Prostate gland (tissue), 2 donors: ENCODE measurements around the gene MAGEB16. TPM values are rescaled to one million over a fixed set of nuclear protein-coding genes. Genes with fewer than 3 reads are reported as not detected.

Experiments
- DNase-seq: peaks from one replicate; pipeline ENCODE4 v3.0.0-alpha.2; 2019; ENCODE audit warnings: low spot score
- H3K27ac ChIP-seq, 2 donors: fragments of 200-600 bp; sonication (generic); 2 replicates each; pipeline ENCODE4 v1.5.1; 2017 to 2019
- H3K27me3 ChIP-seq: fragments of 200-600 bp; sonication (generic); replicated peaks from 2 replicates; pipeline ENCODE4 v1.5.1; 2019; ENCODE audit not compliant: insufficient read depth
- H3K36me3 ChIP-seq, 2 donors: fragments of 200-600 bp; sonication (generic); 1 replicate in 1 of 2; 2 replicates in 1 of 2; pipeline versions ENCODE4 v1.5.1 to v1.8.1; 2017 to 2019
- H3K4me1 ChIP-seq: fragments of 200-600 bp; sonication (generic); replicated peaks from 2 replicates; pipeline ENCODE4 v1.5.1; 2019
- H3K4me3 ChIP-seq, 2 donors: fragments of 200-600 bp; sonication (generic); 2 replicates each; pipeline ENCODE4 v1.5.1; 2017 to 2019
- H3K9me3 ChIP-seq: fragments of 200-600 bp; sonication (generic); 2 replicates; pipeline ENCODE4 v1.5.1; 2017
- CTCF ChIP-seq, 4 experiments: fragments of 200-600 bp in 2 of 4; fragments of 450-650 bp in 2 of 4; sonication (generic) in 2 of 4; IDR thresholded peaks; 1 replicate in 3 of 4; 2 replicates in 1 of 4; pipeline ENCODE4 v1.5.1; 2016 to 2019; ENCODE audit warnings: antibody characterized with exemption in 4 of 4, mild to moderate bottlenecking in 2 of 4, moderate library complexity in 2 of 4
- POLR2A ChIP-seq: fragments of 450-650 bp; IDR thresholded peaks from one replicate; pipeline ENCODE4 v1.6.1; 2016; ENCODE audit warnings: antibody characterized with exemption, mild to moderate bottlenecking
- POLR2AphosphoS5 ChIP-seq: sonication (generic); formaldehyde crosslinking; IDR thresholded peaks from one replicate; pipeline ENCODE4 v1.6.1; 2017; ENCODE audit warnings: antibody characterized with exemption
- WGBS: methylation state at CpG from one replicate; pipeline ENCODE4 v1.1.5; 2018; 5-methylcytosine and 5-hydroxymethylcytosine counted together
- intact Hi-C: fragments of 100-400 bp; cut with DNase I; formaldehyde crosslinking; loops from one replicate; pipeline ENCODE4 v1.14.2; 2022
- total RNA-seq, 2 donors: library from RNA; depleted of rRNA; stranded (reverse); fragments of >200 nt; gene quantifications; one replicate each; pipeline ENCODE4 v1.1.0, GENCODE V29; 2016

The MAGEB16 gene
- total RNA-seq, 2 donors from 2014 or later: 6.0 TPM; not detected in 1

- 48% methylated on average over 2 of the region's 2 CpGs for WGBS
- H3K9me3 ChIP-seq: no peaks in the 10 kb centered on the region
- intact Hi-C loops: no loop called here
- no peak for DNase-seq
- no peaks in the 10 kb centered on the region for H3K36me3 ChIP-seq
- TF ChIP-seq CTCF (IDR thresholded peaks at IDR 0.05): no peak
- no peak for TF ChIP-seq POLR2AphosphoS5
- no peak overlapping the region for H3K27ac ChIP-seq
- no peak overlapping the region for H3K4me3 ChIP-seq
- no peaks in the 10 kb centered on the region for H3K4me1 ChIP-seq
- no peaks in the 10 kb centered on the region for H3K27me3 ChIP-seq
Measured at GRCh38 chrX:35841872-35842271, 43.7 kb downstream of the MAGEB16 start.

- intact Hi-C loops: no loop called here
- DNase-seq: no peak
- no peaks in the 10 kb centered on the region for H3K36me3 ChIP-seq
- H3K9me3 ChIP-seq: no peaks in the 10 kb centered on the region
- 25% methylated on average over 3 of the region's 3 CpGs for WGBS
- H3K4me1 ChIP-seq: no peaks in the 10 kb centered on the region
- no peak for TF ChIP-seq POLR2AphosphoS5
- H3K27ac ChIP-seq: no peak overlapping the region
- no peaks in the 10 kb centered on the region for H3K27me3 ChIP-seq
- H3K4me3 ChIP-seq: no peak overlapping the region
Measured at GRCh38 chrX:35842674-35843073, 44.5 kb downstream of the MAGEB16 start.

- H3K4me3 ChIP-seq: no peak overlapping the region
- DNase-seq: no peak
- no peaks in the 10 kb centered on the region for H3K9me3 ChIP-seq
- 68% methylated on average over 4 of the region's 4 CpGs for WGBS
- no peak overlapping the region for H3K27ac ChIP-seq
- TF ChIP-seq POLR2AphosphoS5: no peak
- no peak for TF ChIP-seq CTCF (IDR thresholded peaks at IDR 0.05)
- TF ChIP-seq POLR2A: no peak
- intact Hi-C loops: no loop called here
- no peaks in the 10 kb centered on the region for H3K4me1 ChIP-seq
- no peaks in the 10 kb centered on the region for H3K27me3 ChIP-seq
- H3K36me3 ChIP-seq: no peaks in the 10 kb centered on the region
Measured at GRCh38 chrX:35847736-35848135, 49.6 kb downstream of the MAGEB16 start.

Other genes with a start within 250 kb of the MAGEB16 start
- gene CFAP47, start 121.4 kb downstream of the MAGEB16 start, total RNA-seq: under 1 TPM; 0.32 to 0.45 TPM